HEK293T (cell line): Measurements from ENCODE around the gene MPRIP.

Experiments
- FOXM1 ChIP-seq: fragments of 450-650 bp; IDR thresholded peaks from 2 replicates; pipeline ENCODE4 v1.6.1; 2017; ENCODE audit warnings: mild to moderate bottlenecking, borderline replicate concordance
- L3MBTL2 ChIP-seq: fragments of 450-650 bp; conservative IDR thresholded peaks from 2 replicates; pipeline ENCODE4 v1.6.1; 2016; ENCODE audit warnings: mild to moderate bottlenecking
- NFRKB ChIP-seq: fragments of 450-650 bp; IDR thresholded peaks from 2 replicates; pipeline ENCODE4 v1.6.1; 2016; ENCODE audit warnings: mild to moderate bottlenecking, moderate library complexity
- SP1 ChIP-seq: fragments of 450-650 bp; IDR thresholded peaks from 2 replicates; pipeline ENCODE4 v1.6.1; 2017
- TARDBP ChIP-seq: fragments of 450-650 bp; IDR thresholded peaks from 2 replicates; pipeline ENCODE4 v1.6.1; 2016
- TF ChIP-seq, protein P1 (sequence below): fragments of 450-650 bp; IDR thresholded peaks from 2 replicates; pipeline ENCODE4 v1.6.1; 2016

DNA sequence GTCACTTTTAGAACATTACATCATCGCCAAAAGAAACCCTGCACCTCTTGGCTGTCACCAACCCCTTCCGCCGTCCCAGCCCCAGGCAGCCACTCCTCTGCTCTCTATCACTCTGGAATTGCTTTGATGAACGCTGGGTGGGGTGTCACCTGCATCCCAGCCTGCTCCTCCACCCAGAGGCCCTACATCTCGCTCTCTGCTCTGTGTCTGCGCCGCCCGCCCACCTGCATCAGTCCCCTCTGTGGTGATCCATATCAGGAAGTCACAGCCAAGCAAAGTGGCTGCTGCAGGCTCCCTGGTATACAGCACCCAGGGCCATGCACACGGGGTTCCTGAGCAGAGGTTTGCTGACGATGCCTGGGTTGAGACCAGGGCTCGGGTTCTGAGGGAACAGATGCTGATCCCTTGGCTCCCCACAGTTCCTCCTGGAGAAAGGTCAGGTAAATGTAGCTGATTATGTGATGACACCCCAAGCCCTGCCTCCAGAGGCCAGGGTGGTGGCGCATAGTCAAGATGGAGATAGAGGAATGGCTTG is 30.8 kb downstream of the MPRIP start:
- TF ChIP-seq, protein P1, sequence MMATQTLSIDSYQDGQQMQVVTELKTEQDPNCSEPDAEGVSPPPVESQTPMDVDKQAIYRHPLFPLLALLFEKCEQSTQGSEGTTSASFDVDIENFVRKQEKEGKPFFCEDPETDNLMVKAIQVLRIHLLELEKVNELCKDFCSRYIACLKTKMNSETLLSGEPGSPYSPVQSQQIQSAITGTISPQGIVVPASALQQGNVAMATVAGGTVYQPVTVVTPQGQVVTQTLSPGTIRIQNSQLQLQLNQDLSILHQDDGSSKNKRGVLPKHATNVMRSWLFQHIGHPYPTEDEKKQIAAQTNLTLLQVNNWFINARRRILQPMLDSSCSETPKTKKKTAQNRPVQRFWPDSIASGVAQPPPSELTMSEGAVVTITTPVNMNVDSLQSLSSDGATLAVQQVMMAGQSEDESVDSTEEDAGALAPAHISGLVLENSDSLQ, result no peak
- TF ChIP-seq TARDBP, result no peak
- TF ChIP-seq L3MBTL2, result no peak
- TF ChIP-seq SP1, result no peak
- no peak for TF ChIP-seq FOXM1
- no peak for TF ChIP-seq NFRKB
